HG02840 (cell line): Measurements from ENCODE around the gene BHLHE40.

Experiments used
- ATAC-seq: cut with Tn5 transposase; IDR thresholded peaks from one replicate; pipeline ENCODE4 v1.9.1; 2021; ENCODE audit warnings: mild to moderate bottlenecking, moderate library complexity, moderate number of reproducible peaks; ENCODE audit not compliant: unreplicated experiment, low FRiP score

The BHLHE40 gene

GRCh38 chr3:5015056-5015455 lies 35.8 kb downstream of the BHLHE40 start:
- no peak for ATAC-seq

- peak; percentile 44 for ATAC-seq
Observed at GRCh38 chr3:5016211-5017161, 37.2 kb downstream of the BHLHE40 start.

GRCh38 chr3:5017925-5018531 lies 38.8 kb downstream of the BHLHE40 start:
- no peak for ATAC-seq

- no peak for ATAC-seq
Observed at GRCh38 chr3:5019411-5020241, 40.4 kb downstream of the BHLHE40 start.

- no peak for ATAC-seq
Observed at GRCh38 chr3:5020242-5020722, 41.0 kb downstream of the BHLHE40 start.

- no peak for ATAC-seq
Observed at GRCh38 chr3:5021116-5022092, 42.2 kb downstream of the BHLHE40 start.

GRCh38 chr3:5022187-5022965 lies 43.1 kb downstream of the BHLHE40 start:
- peak; percentile 79 for ATAC-seq

- ATAC-seq = no peak
Observed at GRCh38 chr3:5022966-5023776, 43.9 kb downstream of the BHLHE40 start.

GRCh38 chr3:5023777-5024346 lies 44.6 kb downstream of the BHLHE40 start:
- no peak for ATAC-seq

GRCh38 chr3:5026046-5026362 lies 46.8 kb downstream of the BHLHE40 start:
- ATAC-seq = no peak

GRCh38 chr3:5029715-5030114 lies 50.5 kb downstream of the BHLHE40 start:
- no peak for ATAC-seq

- no peak for ATAC-seq
Observed at GRCh38 chr3:5030152-5030551, 50.9 kb downstream of the BHLHE40 start.

GRCh38 chr3:5032844-5033243 lies 53.6 kb downstream of the BHLHE40 start:
- ATAC-seq = no peak
